M059J (cell line): ENCODE measurements around the gene MT1F. TPM values are rescaled to one million over a fixed set of nuclear protein-coding genes. Genes with fewer than 3 reads are reported as not detected.
A peak's percentile ranks its signal among the peaks of the same experiment; 100 is the strongest.

Experiments used
- DNase-seq: peaks from one replicate; pipeline ENCODE4 v3.0.0-alpha.2; 2012; ENCODE audit warnings: low read depth
- total RNA-seq: library from RNA; depleted of rRNA; stranded (reverse); fragments of >200 nt; shearing (Covaris generic); gene quantifications from 2 replicates; pipeline ENCODE4 v1.2.3, GENCODE V29; 2014

The MT1F gene
- total RNA-seq, 1 experiment from 2014 or later: 13.0 TPM

GRCh38 chr16:56625943-56626654 is 31.7 kb upstream of the MT1F start:
- peak; percentile 63 for DNase-seq

DNA sequence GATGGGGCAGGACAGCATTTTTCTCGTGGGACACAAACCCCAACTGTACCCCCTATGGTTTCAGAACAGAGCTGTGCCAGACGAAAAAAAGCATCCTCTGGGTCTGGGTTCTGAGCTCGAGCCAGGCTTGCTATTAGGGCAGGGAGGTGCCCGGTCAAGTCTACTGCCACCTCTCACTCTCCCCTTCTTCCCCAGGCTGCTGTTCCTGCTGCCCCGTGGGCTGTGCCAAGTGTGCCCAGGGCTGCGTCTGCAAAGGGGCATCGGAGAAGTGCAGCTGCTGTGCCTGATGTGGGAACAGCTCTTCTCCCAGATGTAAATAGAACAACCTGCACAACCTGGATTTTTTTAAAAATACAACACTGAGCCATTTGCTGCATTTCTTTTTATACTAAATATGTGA is 31.1 kb upstream of the MT1F start:
- DNase-seq: no peak

- DNase-seq: peak; percentile 48
These were observed 29.0 kb upstream of the MT1F start for GRCh38 chr16:56628486-56629350.

DNA sequence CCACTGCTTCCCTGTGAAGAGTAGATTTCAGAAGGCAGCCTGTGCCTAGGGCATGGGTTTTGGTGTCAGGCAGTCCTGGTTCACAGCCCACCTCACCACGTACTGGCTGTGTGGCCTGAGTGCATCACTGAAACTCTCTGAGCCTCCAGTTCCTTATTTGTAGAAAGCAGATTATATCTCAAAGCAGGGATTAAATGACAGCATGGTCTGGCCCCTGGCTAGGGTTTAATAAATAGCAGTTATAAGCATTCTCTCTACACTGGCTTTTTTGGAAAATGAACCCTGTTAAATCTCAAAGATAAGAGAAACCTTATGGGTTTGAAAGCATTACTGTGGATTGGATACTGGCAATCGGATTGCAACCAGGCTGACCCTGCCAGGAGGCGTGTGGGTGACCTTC is 28.2 kb upstream of the MT1F start:
- no peak for DNase-seq

DNA sequence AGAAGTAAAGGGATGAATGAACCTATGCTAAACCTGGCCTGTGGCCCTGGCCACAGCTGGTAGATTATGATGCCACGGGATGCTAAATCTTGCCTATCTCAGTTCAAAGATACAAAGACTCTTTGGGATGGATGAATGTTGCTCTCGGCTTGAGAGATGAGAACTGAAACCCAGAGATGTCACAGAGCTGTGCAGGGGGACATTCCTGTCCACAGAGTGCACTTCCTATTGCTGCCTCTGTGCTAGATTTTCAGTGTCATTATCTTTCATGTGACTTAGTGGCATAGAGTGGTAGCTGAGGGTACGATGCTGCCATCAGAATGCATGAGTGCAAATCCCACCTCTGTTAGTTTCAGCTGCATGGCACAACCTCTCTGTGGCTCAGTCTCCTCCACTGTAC is 27.6 kb upstream of the MT1F start:
- no peak for DNase-seq

- no peak for DNase-seq
These were observed 26.6 kb upstream of the MT1F start for GRCh38 chr16:56631197-56631596.

DNA sequence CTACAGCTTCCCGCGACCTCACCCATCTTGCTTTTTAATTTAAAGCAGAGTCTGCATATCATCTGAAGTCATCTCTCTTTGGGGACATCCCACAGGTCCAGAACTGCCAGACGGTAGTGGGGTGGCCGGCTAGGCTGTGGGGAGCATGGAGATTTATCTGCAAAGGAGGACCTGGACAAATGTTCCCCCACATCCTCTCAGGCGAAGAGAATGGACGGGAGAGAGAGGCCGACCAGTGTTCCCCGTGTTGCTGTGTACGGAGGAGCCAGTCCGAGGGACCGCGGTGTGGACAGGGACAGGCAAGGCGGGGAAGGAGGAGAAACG is 26.0 kb upstream of the MT1F start:
- no peak for DNase-seq

GRCh38 chr16:56632156-56632847 is 25.5 kb upstream of the MT1F start, which contains the start of gene MT1M:
TSS of gene MT1M (plus strand) at chr16:56632659. CDS start at chr16:56632732, 73 bp downstream.
- DNase-seq: peak; percentile 28

- DNase-seq: no peak
These were observed 24.9 kb upstream of the MT1F start for GRCh38 chr16:56632848-56633365.

DNA sequence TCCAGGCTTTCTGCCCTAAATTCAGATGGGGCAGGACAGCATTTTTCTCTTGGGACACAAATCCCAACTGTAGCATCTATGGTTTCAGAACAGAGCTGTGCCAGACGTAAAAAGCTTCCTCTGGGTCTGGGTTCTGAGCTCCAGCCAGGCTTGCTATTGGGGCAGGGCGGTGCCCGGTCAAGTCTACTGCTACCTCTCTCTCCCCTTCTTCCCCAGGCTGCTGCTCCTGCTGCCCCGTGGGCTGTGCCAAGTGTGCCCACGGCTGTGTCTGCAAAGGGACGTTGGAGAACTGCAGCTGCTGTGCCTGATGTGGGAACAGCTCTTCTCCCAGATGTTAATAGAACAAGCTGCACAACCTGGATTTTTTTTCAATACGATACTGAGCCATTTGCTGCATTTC is 24.2 kb upstream of the MT1F start:
- no peak for DNase-seq

DNA sequence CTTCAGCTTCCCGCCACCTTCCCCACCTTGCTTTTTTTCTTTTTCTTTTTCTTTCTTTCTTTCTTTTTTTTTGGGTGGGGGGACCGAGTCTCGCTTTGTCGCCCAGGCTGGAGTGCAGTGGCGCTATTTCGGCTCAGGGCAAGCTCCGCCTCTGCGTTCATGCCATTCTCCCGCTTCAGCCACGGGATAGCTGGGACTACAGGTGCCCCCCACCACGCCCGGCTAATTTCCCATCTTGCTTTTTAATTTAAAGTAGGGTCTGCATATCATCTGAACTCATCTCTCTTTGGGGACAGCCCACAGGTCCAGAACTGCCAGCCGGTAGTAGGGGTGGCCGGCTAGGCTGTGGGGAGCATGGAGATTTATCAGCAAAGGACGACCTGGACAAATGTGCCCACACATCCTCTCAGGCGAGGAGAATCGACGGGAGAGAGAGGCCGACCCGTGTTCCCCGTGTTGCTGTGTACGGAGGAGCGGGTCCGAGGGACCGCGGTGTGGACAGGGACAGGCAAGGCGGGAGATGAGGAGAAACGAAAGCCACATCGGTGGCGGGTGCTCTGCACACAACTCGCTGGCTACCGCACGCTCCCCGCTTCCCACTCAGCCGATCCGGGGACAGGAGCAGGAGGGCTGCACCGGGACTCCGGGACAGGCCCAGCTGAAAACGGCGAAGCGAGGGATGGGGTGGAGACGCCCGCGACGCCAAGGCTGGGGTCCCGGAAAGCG is 22.9 kb upstream of the MT1F start:
- no peak for DNase-seq

- no peak for DNase-seq
These were observed 22.3 kb upstream of the MT1F start for GRCh38 chr16:56635441-56635967.

- DNase-seq: peak; percentile 34
These were observed 20.9 kb upstream of the MT1F start for GRCh38 chr16:56636616-56637413.

DNA sequence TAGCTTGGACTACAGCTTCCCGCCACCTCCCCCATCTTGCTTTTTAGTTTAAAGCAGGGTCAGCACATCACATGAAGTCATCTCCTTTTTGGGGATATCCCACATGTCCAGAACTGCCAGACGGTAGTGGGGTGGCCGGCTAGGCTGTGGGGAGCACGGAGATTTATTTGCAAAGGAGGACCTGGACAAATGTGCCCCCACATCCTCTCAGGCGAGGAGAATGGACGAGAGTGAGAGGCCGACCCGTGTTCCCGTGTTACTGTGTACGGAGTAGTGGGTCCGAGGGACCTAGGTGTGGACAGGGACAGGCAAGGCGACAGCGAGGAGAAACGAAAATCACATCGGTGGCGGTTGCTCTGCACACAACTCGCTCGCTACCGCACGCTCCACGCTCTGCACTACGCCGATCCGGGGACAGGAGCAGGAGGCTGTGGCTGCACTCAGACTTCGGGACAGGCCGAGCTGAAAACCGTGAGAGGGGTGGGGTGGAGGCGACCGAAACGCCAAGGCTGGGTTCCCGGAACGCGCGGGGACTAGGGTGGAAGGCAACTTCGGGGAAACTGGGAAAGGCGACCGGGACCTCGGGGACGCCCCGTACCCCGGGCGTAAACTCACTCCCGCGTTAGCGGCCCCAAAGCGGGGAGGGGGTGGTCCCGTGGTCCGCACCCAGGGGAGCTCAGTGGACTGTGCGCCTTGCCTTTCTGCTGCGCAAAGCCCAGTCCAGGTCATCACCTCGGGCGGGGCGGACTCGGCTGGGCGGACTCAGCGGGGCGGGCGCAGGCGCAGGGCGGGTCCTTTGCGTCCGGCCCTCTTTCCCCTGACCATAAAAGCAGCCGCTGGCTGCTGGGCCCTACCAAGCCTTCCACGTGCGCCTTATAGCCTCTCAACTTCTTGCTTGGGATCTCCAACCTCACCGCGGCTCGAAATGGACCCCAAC is 19.7 kb upstream of the MT1F start, which contains the start of gene MT1A:
Gene MT1A, plus strand, starts transcription at position 853 of the 937 bp plus-strand sequence. Its CDS starts 73 bp downstream, at position 926.
- peak; percentile 44 for DNase-seq

- no peak for DNase-seq
These were observed 18.7 kb upstream of the MT1F start for GRCh38 chr16:56639045-56639444.

DNA sequence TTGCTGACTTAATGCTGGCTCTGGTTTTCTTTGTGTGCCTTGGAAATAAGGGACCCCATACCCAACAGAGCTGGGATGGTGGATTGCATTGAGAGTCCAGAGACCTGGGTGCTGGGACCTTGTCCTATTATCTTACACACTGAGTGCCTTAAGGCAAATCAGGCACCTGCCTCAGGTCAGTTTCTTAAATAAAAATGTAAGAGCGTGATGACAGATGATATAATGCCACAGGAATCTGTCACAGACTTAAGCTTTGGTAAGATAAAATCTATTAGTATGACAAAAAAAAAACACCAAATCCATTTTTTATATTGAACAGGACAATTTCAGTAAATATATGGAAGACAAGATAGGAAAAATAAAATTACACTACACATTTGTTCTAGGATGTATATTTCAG is 17.7 kb upstream of the MT1F start:
- no peak for DNase-seq

DNA sequence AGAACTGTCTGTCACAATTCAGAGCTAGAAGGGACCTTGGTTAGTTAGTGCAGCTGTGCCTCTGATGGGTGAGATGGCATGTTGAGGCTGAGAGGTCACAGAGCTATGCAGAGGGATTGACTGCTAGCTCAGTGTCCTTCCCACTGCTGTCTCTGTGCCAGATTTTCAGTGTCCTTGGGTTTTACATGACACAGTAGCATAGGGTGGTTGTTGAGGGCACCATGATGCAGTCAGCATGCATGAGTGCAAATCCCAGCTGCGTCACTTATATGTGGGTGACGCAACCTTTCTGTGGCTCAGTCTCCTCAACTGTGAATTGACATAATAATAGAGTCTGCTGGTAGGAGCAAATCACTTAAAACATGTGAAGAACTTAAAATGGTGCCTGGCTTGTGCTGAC is 16.6 kb upstream of the MT1F start:
- no peak for DNase-seq

DNA sequence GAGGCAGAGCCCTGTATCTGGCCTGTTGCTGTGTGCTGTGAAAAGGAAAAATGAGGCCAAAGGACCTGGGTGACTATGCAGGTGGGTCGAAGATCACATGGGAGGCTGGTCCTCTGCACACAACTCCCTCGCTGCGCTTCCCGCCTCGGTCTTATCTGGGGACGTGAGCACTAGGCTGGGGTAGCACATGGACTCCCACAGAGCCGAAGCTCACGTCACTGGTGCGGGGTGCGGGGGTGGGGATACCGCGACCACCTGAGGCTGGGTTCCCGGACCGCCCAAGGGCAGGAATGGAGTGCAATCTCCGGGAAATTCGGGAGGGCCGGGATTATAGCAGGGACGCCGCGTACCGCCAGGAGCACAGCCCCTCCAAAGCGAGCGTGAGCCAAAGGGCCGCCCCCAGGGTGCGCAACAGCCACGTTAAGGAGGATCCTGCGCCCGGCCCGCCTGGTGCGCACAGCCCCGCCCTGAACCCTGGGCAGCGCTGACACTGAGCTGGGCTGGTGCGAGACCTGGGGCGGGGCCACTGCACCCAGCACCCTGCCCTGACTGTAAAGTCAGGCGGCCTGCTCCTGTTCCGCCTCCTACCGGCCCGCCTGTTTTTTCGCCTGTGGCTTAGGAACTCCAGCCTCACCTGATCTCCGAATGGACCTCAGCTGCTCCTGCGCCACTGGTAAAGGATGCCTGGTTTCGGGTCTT is 14.5 kb upstream of the MT1F start:
- DNase-seq: peak; percentile 31

DNA sequence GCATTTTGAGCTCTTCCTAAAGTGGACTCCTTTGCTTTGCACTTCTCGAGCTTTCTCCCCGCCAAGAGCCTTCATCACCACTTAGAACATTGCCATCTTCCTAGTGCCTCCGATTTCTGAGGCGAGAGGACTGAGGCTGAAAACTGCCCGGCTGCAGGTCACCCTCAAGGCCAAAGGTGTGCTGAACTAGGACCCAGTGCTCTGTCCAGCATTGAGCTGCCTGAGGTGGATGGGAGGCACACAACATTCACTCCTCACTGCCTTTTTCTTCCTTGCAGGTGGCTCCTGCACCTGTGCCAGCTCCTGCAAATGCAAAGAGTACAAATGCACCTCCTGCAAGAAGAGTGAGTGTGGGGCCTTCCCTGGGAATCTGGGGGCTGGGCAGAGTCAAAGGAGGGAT is 13.9 kb upstream of the MT1F start:
- no peak for DNase-seq
